ENCODE data around the gene TP53BP1.
A peak's percentile ranks its signal among the peaks of the same experiment; 100 is the strongest.

Gene TP53BP1

DNA sequence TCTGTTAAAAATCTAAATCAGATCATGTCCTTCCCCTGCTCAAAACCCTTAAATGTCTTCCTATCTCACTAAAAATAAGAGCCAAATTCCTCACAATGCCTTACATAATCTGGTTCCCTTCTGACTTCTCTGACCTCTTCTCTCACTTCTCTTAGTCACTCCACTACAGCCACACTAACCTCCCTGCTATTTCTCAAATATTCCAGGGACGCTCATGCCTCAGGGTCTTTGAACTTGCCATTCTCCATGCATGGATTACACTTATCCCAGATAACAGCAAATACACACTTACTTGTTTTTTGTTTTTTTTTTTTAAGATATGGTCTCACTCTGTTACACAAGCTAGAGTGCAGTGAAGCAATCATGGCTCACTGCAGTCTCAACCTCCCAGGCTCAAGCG lies 8.5 kb downstream of the TP53BP1 start:
- no peak for DNase-seq

DNA sequence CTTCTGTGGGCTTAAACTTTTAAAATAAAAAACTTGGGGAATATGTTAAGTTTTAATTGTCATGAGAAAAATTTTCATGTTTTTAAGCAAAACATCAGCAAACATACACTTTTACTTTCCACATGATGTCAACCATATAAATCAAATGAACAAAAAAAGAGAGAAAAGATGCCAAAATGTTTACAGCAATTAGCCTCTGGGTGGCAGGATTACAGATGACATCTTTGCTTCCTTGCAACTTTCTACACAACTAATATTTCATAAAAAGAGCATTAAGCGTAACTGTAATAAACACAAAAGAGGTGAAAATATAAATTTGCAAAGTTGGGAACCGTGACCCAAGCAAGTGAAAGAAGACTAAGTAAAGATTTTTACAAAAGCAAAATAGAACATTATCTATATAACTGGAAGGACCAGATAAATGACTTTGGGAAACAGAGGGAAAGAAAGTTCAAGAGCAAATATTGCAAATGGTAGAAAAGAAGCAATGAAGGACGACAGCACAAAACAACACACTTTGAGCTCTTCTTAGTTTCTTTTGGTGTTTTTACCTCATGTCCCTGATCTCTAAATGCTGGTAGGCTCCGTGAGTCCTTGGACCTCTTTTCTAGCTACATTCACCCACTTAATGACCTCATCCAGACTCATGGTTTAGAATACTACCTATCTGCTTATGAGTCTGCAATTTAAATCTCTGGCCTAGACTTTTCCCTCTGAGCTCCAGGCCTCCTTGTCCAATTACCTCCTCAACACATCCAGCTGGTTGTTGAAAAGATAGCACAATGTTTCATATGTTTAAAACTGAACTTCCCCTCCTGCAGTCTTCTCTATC lies 9.4 kb downstream of the TP53BP1 start:
- no peak for DNase-seq

- no peak for DNase-seq
These were observed 19.1 kb downstream of the TP53BP1 start for GRCh38 chr15:43473885-43474284.

DNA sequence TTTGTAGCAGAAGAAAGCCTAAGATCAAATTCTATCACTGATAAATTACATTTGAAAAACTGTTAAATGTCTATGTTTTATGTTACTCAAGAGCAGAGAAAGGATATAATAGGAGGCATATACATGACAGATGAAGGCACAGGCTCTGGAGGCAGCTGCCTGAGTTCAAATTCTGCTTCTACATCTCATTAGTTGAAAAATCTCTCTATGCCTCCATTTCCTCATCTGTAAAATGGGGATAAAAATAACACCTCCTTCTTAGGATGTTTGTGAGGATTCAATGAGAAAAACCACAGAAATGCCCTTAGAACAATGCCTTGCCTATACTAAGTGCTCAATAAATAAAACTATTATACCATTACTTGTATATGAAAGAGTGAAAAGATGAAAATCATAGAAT lies 21.0 kb downstream of the TP53BP1 start:
- DNase-seq, result no peak

DNA sequence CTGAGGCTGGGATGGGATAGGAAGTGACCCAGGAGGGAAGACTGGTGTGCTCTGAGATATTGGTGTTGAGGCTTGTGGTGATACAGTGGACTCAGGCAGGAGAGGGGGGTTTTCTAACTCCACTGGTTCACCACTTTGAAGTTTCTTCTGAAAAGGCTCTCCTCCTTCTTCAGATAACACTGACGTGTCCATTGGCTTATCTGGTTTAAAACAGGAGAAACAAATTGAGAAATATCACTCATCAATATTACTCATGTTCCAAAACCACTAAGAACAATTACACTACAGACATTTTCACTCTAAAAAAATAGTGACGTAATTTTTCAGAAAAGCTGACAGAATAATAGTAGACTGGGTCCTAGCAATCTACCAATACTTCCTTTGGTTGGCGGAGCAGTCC lies 23.1 kb downstream of the TP53BP1 start:
- no peak for DNase-seq

GRCh38 chr15:43465100-43465499 lies 27.9 kb downstream of the TP53BP1 start:
- DNase-seq, result no peak

GRCh38 chr15:43463998-43464397 lies 29.0 kb downstream of the TP53BP1 start:
- no peak for DNase-seq

GRCh38 chr15:43463507-43463906 lies 29.4 kb downstream of the TP53BP1 start:
- no peak for DNase-seq

DNA sequence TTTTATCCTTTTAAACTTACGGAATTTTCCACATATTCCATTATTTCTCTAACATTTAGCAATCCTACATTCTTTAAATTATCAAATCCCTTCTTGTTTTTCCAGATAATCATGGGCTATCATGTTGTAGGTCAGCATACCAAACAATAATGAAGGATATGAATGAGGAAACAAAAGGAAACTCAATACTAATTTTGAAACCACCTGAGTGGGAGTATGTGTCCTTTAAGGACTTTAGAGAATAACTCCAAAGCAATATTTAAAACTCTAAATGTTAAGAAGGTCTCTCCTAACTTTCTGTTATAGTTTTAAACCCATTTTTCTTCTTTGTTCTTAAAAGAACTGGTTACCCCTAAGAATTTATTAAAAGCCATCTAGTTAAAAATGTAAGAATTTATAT lies 43.0 kb downstream of the TP53BP1 start:
- DNase-seq, result no peak

DNA sequence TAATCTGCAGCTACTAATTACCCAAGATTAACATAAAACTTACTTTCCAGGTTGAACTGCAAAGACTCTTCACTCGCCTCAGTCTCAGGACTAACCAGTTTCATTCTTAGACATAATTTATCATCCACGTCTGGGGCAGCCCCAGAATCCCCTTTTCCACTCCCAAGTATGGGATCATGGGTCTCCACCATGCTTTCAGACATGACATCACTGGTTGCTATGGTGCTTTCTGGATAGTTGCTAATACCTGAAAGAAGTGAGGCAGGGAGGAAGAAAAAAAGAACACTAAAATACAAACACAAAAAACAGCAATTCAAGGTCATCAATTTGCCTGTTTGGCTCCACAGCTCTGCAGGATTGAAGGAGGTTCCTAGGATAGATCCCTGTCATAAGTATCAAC lies 46.6 kb downstream of the TP53BP1 start:
- no peak for DNase-seq

DNA sequence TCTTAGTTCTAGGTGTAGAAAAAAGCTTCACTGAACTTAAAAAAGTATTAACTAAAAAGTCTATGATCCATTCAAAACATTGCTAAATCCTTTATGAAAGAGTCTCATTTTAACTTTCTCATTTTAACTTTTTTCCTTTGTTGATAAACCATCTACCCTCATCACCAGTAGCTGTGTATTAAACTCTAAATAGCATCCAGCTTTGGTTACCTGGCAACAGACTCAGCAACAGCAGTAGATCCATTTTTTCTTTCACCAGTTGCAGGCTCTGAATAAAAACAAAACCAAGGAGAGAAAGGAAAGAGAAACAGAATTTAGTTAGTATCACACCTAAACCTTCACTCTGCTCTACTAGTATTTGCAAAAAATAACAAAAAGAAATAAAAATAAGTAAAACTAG lies 51.6 kb downstream of the TP53BP1 start:
- DNase-seq, result no peak

DNA sequence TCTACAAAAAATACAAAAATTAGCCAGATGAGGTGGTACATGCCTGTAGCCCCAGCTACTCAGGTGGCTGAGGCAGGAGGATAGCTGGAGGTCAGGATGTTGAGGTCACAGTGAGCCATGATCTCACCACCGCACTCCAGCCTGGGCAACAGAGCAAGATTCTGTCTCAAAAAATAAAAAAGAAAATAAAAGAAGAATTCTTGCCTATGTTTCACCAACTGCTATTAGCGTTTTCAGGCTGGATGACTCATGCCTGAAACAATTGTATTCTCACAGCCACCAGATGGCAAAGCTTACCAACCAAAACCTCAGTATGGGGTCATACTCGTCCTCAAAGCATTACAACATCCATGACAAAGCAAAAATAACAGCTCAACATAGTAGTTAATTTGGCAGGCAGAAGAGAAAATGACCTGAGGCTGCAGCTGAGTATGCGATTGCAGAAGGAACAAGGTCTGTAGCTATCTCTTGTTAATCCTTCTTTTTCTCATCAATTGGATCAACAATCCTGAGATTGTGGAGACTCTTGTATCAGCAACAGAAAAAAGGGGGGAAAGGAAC lies 52.2 kb downstream of the TP53BP1 start:
- peak; percentile 68 for DNase-seq

GRCh38 chr15:43439268-43439667 lies 53.7 kb downstream of the TP53BP1 start:
- no peak for DNase-seq

DNA sequence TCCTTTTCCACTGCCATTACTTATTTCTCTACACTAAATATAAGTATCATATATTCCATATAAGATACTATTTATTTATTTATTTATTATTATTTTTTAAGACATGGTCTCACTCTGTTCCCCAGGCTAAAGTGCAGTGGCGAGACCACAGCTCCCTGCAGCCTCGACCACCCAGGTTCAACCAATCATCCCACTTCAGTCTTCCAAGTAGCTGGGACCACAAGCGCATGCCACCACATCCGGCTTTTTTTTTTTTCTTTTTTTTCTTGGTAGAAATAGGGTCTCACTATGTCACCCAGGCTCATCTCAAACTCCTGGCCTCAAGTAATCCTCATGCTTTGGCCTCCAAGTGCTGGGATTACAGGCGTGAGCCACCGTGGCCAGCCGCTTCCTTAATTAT lies 56.6 kb downstream of the TP53BP1 start:
- no peak for DNase-seq

- DNase-seq, result no peak
These were observed 58.5 kb downstream of the TP53BP1 start for GRCh38 chr15:43434446-43434845.

DNA sequence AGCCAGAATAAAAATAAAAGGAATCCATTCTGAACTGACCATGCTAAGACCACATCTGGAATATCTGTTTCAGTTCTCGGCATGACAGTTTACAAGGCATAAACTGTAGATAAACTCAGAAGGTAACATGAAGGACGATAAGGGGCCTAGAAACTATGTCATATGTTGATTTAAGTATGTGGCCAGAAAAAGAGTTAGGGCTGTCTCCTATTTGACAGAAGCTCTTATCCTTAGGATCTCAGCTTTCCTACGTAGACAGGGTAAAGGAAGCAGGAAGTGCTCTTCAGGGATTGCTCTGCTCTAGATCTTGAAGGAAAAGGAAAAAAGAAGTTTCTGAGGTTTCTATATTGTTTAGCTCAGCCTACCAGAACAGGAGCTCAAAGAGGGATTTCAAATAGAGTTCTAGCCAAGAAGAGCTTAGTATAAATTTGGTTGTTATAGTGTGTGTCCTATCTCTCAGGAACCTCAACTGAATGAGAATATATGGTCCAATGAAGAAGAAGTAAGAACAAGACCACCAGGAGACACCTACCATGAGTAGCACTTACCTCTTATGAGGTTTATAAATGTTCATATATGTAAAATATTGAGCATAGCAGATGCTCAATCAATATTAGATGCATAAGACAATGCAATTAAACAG lies 59.2 kb downstream of the TP53BP1 start:
- no peak for DNase-seq

GRCh38 chr15:43433165-43433564 lies 59.8 kb downstream of the TP53BP1 start:
- no peak for DNase-seq

- DNase-seq, result no peak
These were observed 63.3 kb downstream of the TP53BP1 start for GRCh38 chr15:43429687-43430086.

DNA sequence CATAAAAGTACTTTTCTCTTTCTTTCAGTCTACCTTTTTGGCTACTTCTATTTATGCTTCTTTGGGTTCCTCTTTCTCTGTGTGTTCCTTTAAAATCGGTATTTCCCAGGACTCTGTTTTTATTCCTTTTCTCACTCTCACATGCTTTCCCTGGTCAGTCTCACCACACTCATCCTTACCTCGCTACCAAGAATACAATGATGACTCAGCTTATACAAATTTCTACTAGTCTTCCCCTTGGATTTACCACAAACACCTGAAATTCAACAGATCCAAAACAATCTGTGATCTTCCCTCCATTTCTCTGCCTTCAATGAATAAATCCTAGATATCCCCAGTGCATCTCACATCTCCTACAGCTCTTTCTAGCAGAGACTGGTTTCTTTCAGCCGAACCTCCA lies 69.2 kb downstream of the TP53BP1 start:
- DNase-seq, result no peak

- DNase-seq, result no peak
These were observed 72.1 kb downstream of the TP53BP1 start for GRCh38 chr15:43420876-43421275.

DNA sequence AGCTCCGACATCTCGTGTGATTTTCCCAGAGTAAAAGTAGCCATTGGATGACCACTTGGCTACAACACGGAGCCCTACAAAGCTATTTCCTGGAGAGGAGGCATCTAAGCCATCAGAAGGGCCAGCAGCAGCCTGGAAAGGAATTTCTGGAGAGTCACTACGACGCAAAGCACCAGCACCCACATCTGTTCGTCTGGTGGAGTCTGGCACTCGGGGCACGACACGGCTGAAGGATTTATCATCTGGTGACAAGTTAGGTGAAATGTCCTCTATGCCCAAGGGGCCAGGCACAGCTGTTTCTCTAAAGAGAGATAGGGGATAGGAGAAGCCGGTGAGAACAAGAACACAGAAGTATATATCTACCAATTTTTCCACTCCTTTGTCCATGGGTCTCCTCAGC lies 72.5 kb downstream of the TP53BP1 start:
- no peak for DNase-seq

DNA sequence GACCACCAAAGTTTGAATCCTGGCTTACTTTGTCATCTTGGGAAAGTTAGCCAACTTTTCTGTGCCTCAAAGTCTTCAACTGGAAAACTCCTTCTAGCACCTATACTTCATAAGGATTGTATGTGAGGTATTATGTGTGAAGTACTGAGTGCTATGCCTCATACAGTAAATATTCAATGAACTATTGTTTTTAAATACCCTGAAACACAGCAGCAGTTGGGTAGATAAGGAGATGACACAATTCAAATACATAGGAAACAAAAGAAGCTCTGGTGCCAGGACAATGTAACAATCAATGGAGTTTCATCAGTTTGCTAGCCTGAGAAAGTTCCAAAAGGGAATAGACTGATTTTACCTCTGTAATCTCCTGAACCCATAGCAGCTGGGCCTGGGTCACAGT lies 78.8 kb downstream of the TP53BP1 start:
- DNase-seq, result no peak

GRCh38 chr15:43412096-43412495 lies 80.9 kb downstream of the TP53BP1 start:
- DNase-seq, result no peak

DNA sequence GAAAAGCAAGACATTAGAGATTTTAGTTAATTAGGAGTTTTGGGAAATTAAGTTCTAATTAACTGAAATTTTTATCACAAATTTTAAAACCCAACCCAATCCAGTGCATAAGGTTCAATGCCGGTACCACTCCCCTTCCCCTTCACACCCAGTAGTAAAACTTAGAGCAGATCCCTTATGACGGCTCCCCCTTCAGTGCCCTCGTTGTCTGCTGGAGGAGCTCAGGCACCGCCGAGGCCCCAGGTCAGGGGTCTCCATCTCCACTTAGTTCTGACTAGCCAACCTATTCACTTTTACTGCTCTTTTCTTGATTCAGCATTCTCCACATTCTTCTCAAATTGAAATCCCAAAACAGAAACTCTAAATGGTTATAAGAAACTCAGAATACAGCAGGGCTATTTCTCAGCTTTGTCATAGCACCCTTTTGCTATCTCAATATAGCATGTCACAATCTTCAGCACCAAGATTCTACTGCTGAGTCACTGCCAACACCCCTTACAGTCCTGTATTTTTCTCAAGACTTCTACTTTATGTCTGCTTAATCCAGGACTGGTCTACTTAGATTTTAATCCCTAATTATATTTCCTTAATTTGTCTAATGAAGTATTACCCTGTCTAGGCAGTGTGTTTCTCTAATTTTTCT lies 82.3 kb downstream of the TP53BP1 start:
- no peak for DNase-seq
